Left forelimb (tissue), 1 donor: ENCODE results near the gene GREB1L.
"Not testable (repeated sequence)": the region's sequence is repeated elsewhere in the genome, so short reads cannot be mapped to it uniquely, and the experiment has no call there.

ENCODE experiments used
- DNase-seq: peaks from one replicate; pipeline ENCODE4 v3.0.0-alpha.2; 2018; ENCODE audit warnings: low spot score

The GREB1L gene

DNA sequence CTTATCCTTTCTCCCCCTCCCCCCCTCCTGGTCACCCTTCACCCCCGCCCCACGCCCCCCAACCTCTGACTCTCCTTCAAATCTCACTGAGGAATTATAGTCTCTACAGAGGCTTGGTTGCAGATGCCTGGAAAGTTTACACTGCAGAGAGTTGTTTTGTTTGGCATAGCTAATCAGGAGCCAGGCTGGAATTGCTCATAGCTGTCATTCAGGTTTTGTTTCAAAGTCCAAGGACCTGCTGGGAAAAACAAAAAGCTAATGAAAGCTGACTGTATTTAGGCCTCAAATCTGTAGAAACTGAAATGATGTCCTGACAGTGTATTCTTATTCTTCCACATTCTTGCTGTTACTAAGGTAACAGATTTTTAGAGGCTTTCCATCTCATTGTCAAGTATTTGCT, 22.6 kb downstream of the GREB1L start:
- DNase-seq: no peak

DNA sequence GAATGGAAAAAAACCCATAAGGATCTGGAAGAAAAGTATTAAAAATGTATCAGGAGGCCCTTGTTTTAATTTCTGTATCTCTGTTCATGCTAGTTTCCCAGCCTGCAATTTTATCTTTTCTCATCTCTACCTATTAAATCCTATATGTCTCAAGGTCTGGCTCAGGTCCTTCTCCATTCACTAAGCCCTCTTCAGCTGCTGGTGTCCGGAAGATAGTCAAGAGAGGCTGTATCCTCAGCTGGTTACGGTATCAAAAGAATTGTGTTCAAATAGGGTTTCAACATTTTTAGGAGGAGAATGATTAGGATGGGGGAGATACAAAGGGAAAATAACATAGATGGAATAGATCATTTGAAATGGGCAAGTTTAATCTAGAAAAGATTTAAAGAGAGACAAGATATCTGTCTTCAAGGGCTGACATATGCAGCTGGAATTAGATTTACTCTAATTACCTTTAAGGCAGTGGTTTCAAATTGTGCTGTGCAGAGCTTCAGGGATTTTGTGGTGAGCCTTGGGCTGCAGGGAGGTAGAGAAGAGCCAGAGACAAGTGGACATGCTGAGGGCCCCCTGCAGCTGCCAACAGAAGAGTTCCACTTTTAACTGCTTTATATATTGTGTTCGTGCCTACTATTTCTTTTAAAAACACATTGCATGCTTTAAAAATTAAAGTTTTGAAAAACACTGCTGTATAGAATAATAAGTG, 24.1 kb downstream of the GREB1L start:
- no peak for DNase-seq

DNA sequence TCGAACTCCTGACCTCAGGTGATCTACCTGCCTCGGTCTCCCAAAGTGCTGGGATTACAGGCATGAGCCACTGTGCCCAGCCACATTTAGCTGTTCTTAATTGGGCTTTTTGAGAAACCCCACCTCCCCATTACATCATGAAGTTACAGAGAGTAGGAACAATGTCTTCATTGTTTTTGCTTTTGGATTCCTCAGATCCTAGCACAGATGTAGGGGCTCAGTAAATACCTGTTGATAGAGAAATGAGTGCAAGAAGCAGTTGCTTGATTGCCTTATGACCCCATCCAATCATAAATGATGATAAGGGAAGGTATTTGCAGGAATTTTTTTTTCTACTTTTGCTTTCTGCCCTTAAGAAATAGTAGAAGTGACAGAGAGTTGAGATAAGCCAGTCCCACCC, 25.4 kb downstream of the GREB1L start:
- no peak for DNase-seq

DNA sequence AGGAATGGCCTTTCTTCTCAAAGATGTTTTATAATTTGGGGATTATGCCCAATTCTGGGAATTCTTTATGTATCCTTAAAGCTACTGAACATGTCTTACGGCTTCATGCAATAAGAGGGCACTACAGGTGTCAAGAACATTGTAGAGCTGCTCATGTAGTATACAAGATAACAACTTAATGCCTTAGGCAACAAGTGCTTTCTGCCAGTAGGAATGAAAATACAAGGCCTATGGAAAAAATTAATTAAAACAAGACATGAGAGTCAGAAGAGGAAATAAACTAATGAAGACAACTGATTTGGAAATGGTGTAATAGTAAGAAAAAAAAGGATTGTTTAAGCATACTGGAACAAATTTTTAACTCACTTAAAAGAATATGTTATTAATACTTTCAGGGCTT, 27.3 kb downstream of the GREB1L start:
- no peak for DNase-seq

DNA sequence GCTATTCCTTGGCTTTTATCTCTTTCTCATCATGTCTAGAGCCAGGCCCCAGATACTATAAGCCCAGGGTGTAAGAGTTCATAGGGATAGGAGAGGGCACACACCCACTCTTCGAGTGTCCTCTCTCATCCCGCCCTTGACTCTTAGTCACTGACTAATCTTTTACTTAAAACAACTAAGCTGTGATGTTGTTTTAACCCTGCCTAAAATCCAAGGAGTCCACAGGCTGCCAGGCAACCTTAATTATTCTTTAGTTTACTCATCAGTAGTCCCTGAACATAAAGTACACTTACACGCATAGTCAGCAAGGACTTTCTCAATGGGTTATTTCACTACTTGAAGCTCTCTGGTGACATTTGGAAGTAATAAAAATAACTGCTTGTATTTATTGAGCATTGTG, 28.4 kb downstream of the GREB1L start:
- no peak for DNase-seq

DNA sequence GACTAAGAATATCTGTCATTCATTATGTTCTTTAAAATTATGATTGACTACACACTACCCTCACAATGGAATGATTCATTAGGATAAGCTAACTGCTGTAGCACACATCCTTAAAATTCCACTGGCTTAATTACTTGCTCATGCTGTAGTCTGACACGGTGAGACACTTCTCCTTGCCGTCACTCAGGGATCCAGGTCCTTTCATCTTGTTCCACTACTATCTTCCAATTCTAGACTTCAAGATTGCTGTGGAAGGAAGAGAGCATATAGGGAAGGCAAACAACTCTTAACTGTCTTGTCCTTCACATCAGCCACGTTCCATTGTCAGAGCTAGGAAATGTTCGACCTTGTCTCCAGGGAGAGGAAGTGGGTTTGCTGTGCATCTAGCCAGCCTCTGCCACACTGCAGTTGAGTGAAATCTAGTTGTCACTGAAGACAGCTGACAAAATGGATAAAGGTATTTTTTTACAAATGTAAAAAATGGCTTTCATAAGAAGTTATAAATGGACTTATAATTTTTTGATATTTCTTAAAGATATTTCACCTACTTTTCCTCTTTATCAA, 30.1 kb downstream of the GREB1L start:
- no peak for DNase-seq

DNA sequence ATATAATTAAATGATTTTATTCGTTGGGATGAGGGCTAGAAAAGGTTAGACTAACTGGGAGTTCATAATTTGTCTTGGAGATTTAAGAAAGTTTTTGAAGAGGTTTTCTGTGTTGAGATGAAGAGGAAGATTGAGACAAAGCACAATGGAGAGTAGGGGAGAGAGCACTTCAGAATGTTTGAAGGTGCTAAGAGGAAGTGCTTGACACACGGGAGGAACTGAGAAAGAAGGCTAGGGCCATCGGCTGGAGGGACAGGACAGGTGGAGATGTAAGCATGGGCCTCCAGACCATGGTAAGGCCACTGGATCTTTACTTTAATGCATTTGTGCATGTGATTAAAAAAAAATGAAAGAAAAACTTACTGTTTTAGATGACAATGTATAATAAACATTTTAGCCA, 31.5 kb downstream of the GREB1L start:
- no peak for DNase-seq

DNA sequence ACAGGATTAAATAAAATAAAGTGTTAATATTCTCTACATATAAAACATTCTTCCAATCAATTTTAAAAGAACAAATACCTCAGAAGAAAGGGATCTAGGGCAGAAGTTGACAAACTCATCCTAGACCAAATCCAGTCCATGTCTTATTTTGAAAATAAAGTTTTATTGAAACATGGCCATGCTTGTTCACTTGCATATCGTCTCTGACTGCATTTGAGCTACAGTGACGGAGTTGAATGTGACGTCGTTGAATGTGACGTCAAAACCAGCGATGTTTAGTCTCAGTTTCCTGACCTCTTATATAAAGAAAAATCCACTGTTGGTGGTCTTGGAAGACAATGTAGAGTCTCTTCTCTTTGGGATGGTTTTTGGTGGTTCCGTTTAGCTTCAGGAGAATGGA, 33.6 kb downstream of the GREB1L start:
- no peak for DNase-seq

DNA sequence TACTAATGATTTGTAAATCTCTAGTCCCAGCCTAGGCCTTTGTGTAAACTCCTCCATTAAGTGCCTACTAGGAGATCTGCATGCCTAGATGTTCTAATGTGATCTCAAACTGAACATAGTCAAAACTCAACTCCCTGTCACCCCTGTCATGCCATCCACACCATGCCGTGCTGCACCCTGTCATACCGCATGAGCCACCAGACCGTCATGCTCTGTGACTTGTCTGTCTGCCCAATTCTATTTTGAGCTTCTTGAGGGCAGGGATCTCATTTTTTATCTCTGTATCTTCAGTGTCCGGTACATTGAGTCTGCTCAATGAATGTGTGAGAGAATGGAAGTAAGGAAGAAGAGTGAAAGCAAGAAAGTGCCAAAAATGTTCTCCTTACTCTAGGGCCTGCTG, 35.5 kb downstream of the GREB1L start:
- DNase-seq: no peak

DNA sequence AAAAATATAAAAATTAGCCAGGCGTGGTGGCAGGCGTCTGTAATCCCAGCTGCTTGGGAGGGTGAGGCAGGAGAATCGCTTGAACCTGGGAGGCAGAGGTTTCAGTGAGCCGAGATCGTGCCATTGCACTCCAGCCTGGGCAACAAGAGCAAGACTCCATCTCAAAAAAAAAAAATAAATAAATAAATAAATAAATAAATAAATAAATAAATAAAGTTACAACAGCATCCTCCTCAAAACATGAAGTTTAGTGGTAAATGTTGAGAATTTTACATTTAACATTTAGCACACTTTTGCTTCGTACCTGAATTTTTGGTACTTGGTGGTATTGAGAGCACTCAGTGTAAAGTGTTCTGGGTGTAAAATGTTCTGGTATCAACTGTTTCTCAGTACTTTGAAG, 36.2 kb downstream of the GREB1L start:
- DNase-seq: not testable (repeated sequence)

DNA sequence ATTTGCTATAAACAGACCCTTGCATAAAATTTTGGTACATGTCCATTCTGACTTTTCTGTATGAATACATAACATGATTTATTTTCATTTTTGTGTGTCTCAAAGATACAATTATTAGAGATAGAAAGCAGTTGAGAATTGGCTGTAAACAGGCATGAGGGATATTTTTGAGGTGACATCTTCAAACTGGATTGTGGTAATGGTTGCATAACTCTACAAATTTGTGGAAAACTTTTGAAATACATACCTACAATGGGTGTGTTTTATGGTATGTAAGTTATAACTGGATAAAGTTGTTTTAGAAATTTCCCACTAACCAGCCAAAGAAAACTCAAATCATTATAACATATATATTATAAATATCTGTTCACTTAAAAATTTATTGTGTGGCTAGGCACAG, 39.6 kb downstream of the GREB1L start:
- DNase-seq: no peak

DNA sequence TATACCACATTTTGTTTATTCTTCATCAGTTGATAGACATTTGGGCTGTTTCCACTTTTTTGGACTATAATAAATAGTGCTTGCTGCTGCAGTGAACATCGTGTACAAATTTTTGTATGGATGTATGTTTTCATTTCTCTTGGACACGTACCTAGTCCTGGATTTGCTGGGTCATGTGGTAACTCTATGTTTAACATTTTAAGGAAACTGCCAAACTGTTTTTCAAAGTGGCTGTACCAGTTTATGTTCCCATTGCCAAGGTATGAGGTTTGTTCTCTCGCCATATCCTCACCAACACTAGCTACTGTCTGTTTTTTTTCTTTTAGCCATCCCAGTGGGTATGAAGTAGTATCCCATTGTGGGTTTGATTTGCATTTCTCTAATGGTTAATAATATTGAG, 42.5 kb downstream of the GREB1L start:
- no peak for DNase-seq

DNA sequence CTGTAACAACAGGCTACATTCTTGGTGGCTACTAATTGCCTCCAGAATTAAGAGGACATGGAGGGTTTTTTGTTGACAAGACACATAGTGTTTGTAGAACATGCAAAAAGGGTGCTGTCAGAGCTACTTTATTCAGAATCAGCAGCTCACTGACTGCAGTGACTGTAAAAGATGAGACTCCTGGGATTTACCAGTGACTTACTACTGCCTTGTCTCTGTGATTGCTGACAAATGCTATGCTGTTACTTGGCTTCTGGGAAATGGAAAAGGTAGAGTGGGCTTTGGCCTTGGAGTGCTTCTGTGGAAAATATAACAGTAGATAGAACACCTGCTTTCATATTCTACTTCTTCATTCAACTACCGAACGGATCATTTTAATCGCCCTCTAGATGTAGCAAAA, 47.8 kb downstream of the GREB1L start:
- no peak for DNase-seq

DNA sequence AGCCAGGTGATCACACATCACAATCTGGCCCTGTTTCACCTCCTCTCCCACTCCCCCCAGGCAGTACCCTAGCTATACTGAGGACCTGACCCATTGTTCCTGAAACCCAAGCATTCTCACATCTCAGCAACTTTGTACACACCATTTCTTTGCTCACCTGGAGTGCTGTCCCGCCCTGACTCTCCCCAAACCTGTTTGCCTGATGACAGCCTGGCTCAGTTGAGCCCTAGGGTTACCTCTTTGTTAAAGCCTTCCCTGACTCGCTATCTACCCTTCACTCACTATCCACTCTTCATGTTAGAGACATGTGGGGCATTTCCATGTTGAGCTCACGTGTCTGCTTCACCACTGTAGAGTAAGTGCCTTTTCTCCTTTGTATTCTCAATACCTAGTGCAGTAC, 49.1 kb downstream of the GREB1L start:
- no peak for DNase-seq

DNA sequence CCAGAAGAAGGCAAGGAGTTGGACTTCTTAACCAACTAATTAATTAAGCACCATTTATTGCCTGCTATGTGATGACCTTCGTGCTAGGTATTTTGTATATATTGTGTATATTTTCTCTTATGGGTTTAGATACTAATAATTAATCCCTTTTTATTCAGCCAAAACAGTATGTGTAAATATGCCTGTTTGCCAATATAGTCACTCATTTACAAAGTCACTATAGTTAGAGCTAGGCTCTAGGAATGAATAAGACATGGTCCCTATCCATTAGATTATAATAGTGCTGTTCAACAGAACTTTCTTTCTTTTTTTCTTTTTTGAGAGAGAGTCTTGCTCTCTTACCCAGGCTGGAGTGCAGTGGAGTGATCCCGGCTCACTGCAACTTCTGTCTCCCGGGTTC, 51.4 kb downstream of the GREB1L start:
- no peak for DNase-seq

DNA sequence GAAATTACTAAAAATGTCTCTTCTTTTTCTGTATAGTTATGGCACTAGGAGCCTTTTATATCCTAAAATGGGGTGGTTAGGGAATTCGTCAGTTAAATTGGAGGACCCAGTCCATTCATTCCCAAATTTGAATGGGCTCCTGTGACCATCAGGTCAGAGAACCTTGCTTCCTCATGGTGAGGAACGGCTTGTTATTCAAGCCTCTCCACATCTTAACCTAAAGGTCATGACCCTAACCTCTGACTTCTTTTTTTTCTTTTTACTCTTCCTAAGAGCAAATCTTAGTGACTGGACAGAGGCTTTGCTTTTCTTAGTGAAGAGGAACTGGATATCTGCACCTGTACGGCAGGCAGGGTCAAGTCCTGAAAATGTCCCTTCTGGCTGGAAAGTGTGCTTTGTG, 53.1 kb downstream of the GREB1L start:
- no peak for DNase-seq

DNA sequence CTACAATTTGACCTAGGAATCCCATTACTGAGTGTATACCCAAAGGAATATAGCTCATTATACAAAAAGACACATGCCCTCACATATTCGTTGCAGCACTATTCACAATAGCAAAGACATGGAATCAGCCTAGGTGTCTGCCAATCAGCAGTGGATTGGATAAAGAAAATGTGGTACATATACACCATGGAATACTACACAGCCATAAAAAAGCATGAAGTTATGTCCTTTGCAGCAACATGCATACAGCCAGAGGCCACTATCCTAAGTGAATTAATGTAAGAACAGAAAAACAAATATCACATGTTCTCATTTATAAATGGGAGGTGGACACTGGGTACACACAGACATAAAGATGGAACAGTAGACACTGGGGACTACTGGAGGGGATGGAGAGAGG, 54.0 kb downstream of the GREB1L start:
- DNase-seq: no peak

DNA sequence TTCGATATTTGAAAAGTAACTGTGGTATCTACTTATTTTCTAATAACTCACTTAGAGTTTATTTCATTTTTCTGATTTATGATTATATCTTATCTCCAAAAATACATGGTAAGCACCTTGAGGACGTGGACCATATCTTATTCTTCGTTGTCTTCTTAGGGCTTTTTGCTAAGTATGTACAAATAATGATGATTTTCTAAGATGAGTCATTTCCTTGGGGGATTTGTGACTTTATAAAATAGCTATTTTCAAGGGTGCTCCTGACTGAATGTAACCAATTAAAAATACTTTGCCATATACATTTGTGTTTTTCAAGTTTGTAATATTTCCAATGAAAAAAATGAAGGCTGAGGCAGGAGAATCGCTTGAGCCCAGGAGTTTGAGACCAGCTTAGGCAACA, 56.3 kb downstream of the GREB1L start:
- no peak for DNase-seq

DNA sequence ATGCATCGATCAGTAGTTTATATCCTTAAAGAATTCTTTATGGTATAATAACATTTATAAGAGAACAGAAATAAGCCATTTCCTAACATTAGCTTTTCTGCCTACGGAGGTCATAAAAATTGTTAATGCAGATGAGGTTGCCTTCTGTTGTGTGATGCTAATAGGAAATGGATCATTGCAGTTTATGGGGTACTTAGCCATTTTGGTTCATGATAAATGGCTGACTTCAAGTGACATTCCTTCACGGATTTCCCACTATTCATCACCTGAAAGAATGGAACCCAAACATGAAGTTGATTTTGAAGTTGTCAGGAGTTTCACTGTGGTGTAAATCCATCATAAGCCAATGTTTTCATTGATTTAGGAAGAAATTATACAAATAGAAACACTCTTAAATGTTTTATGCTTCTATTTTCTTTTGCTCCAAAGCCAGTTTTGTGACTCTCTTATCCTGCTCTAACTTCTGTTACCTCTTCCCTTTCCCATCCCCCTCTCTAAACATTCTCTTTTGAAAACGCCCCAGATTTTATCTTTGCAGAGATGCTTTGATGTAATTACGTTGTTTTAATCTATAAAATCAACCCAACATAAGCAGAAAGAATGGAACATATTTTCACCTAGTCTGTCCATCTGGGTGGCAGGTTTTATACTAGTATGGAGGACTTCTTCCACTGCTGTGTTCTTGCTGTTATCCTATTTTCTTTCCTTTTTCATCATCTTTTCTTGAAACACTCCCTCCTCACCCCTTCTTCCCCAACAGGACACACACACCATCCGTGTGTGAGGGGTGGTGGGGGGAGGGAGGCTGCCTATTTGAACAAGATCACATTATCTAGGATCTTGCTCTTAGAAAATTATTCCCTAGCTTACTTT, 58.2 kb downstream of the GREB1L start:
- no peak for DNase-seq

DNA sequence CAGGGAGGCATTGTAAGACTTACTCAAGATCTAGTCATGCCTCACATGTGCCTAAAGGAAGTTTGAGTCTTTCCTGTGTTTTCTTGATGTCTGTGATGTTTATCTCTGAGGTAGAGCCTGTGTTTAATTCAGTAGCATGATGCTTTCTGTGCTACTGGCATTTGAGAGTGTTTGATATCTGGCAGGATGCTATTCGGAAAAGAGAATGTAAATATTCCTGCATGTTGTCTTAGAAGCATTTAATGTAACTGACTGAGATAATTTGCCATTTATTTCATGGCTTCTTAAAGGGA, 58.8 kb downstream of the GREB1L start:
- no peak for DNase-seq

DNA sequence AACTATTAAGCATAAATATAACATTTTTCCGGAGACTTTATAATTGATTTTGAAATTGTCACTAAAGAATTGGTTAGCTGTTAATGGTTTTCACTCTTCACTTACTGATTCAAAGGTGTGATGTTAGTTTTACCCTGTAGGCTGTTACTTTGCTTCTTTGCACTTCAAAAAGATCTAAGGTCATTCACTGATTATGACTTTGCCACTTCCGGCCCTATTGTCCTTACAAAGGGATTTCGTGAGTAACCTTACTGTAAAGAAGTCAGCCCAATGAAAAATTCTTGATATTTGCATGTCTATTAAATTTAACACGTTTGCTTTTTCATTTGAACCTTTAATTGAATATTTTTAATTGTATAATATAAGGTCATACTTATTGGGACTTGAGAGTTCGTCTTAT, 61.4 kb downstream of the GREB1L start:
- DNase-seq: no peak

DNA sequence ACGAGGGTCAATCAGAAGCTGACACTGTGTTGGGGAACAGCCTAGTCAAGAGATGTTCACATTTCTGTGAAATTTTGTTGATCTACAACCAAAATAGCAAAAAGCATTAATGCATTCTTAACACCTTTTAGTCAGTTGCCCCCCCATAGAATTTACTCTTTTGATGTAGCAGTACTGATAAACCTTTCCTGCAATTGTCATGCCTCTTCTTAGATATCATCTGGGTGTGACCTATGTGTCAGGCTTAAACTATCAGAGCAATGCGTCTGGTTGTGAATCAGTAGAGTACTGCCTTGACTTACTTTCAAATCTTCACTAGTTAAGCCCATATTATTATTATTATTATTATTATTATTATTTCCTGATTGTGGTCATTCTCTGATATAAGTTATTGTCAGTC, 61.9 kb downstream of the GREB1L start:
- DNase-seq: no peak

DNA sequence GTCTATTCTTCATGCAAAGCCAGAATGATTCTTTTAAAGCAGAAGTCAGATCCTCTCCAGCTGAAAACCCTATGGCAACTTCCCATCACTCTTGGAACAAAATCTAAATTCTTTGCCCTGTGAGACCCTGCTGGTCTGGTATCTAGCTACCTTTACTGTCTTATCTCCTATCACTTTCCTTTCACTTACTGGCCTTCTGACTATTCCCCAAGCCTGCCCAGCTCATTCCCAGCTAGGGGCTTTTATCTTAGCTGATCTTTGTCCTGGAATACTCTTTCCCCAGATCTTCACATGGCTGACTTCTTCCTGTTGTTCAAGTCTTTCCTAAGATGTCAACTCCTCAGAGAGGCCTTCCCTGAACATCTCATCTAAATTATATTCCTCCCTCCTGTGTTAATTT, 63.6 kb downstream of the GREB1L start:
- DNase-seq: no peak

DNA sequence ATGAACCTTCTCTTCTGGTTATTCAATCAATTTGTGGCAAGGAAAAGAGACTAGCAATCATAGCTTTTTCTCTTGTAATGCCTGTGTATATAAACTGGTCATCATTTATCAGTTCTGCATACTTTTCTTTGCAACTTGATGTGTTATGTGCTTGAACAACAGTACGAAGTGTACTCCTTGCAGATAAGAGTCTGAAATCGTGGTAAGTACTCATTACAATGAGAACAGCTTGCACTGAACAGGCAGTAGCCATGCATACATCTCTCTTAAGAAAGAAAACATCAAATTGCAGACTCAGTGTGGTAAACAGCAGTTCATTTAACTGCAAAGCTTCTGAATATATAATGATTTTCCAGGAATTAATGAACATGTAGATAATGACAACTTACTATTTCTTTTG, 64.3 kb downstream of the GREB1L start:
- DNase-seq: no peak
